Suprapubic skin (tissue), 3 donors: Measurements from ENCODE around the gene CAMK1D.

Experiments used
- CTCF ChIP-seq, 2 donors: fragments of 200-600 bp in 1 of 2; fragments of 450-650 bp in 1 of 2; sonication (generic) in 1 of 2; IDR thresholded peaks; one replicate each; pipeline ENCODE4 v1.5.1; 2016 to 2019; ENCODE audit warnings: antibody characterized with exemption in 2 of 2, mild to moderate bottlenecking in 1 of 2, moderate library complexity in 1 of 2
- POLR2A ChIP-seq, 2 donors: fragments of 450-650 bp; IDR thresholded peaks; one replicate each; pipeline ENCODE4 v1.6.1; 2017; ENCODE audit warnings: antibody characterized with exemption in 2 of 2, mild to moderate bottlenecking in 2 of 2, moderate library complexity in 2 of 2

DNA sequence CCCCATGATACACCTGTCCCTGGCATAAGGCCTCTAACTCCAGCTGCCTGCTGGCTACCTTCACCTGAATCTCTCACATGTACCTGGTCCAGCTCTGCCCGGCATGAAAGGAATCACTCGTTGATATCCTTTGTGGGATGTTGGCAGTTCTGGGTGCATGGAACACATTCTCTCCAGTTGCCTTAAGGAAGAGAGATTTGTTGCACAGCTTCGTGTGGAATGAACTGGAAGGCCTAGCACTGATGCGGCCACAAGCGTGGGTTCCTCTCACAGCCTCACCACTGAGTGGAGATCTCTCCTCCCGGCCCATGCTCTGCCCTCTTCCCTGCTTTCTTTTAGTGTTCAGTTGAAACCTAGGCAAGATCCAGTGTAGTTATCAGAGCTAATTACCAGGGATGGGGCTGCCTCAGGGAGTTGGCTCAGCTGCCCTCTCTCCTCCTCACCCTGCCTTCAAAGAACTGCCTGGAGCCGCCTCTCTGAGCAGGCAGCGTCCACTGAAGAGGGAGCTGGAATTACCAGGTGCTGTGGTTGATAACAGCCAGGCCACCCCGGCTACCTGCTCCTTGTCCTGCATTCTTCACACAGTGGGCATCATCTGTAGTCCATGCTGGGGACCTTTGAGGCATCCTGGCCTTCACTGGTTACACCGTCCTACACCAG is 457.9 kb downstream of the CAMK1D start:
- TF ChIP-seq CTCF (IDR thresholded peaks at IDR 0.05) (no peak), POLR2A (IDR thresholded peaks at IDR 0.05) (no peak)
